ENCODE results near the gene PTPRK.

Gene PTPRK

GRCh38 chr6:128033156-128033555, 487.2 kb downstream of the PTPRK start:
- in situ Hi-C loops (cut with HindIII; ENCODE audit: low sequenced_read_pairs), result no loop called here
- TF ChIP-seq, protein P1, sequence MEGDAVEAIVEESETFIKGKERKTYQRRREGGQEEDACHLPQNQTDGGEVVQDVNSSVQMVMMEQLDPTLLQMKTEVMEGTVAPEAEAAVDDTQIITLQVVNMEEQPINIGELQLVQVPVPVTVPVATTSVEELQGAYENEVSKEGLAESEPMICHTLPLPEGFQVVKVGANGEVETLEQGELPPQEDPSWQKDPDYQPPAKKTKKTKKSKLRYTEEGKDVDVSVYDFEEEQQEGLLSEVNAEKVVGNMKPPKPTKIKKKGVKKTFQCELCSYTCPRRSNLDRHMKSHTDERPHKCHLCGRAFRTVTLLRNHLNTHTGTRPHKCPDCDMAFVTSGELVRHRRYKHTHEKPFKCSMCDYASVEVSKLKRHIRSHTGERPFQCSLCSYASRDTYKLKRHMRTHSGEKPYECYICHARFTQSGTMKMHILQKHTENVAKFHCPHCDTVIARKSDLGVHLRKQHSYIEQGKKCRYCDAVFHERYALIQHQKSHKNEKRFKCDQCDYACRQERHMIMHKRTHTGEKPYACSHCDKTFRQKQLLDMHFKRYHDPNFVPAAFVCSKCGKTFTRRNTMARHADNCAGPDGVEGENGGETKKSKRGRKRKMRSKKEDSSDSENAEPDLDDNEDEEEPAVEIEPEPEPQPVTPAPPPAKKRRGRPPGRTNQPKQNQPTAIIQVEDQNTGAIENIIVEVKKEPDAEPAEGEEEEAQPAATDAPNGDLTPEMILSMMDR (IDR thresholded peaks at IDR 0.05; ENCODE audit: low read depth, low read length), result no peak
- no peak for DNase-seq (ENCODE audit: low read depth, low spot score)
- H3K4me3 ChIP-seq (ENCODE audit: low read depth, low read length), result no peak overlapping the region

GRCh38 chr6:128032042-128032441, 488.4 kb downstream of the PTPRK start:
- no peak overlapping the region for H3K4me3 ChIP-seq (ENCODE audit: low read depth, low read length)
- in situ Hi-C loops (cut with HindIII; ENCODE audit: low sequenced_read_pairs), result no loop called here
- TF ChIP-seq, protein P1 (IDR thresholded peaks at IDR 0.05; ENCODE audit: low read depth, low read length), result no peak
- no peak for DNase-seq (ENCODE audit: low read depth, low spot score)

GRCh38 chr6:128029826-128030225, 490.6 kb downstream of the PTPRK start:
- in situ Hi-C loops (cut with HindIII; ENCODE audit: low sequenced_read_pairs), result no loop called here
- no peak for DNase-seq (ENCODE audit: low read depth, low spot score)
- H3K4me3 ChIP-seq (ENCODE audit: low read depth, low read length), result no peak overlapping the region
- TF ChIP-seq, protein P1 (IDR thresholded peaks at IDR 0.05; ENCODE audit: low read depth, low read length), result no peak

DNA sequence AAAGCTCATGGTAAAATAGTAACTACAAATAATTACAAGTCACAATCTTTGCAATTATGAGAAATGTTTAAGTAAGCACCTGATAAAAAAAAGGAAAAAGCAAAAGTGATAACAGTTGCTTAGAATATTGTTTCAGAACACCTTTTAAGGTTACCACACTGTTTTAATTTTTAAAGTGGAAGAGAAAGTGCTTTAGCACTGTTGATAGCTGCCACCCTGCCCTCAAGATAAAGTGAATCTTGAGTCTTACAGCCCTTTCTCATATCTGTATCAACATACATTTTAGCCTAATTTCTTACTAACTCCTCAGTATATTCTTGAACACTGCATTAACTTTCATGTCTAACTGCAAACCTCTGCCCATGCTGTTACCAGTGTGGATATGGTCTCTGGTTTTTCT, 492.2 kb downstream of the PTPRK start:
- TF ChIP-seq, protein P1 (IDR thresholded peaks at IDR 0.05; ENCODE audit: low read depth, low read length), result no peak
- in situ Hi-C loops (cut with HindIII; ENCODE audit: low sequenced_read_pairs), result no loop called here

DNA sequence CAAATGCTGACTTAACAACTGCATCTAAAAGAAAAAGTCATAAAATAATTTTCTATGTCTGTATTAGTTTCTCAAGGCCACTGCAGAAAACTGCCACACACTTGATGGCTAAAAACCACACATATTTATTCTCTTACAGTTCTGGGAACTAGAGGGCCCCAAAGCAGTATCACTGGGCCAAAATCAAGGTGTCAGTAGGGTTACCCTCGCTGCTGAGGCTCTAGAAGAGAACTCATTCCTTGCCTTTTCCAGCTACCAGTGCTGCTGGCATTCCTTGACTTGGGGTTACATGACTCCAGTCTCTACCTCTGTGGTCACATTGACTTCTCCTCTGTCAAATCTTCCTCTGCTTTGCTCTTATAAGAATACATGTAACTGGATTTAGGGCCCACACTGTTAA, 494.9 kb downstream of the PTPRK start:
- no peak for DNase-seq (ENCODE audit: low read depth, low spot score)
- in situ Hi-C loops (cut with HindIII; ENCODE audit: low sequenced_read_pairs), result no loop called here
- no peak overlapping the region for H3K4me3 ChIP-seq (ENCODE audit: low read depth, low read length)
- TF ChIP-seq, protein P1 (IDR thresholded peaks at IDR 0.05; ENCODE audit: low read depth, low read length), result no peak

More for the DNA sequence above, 492.2 kb downstream of the PTPRK start:
- no peak for DNase-seq (ENCODE audit: low read depth, low spot score)
- no peak overlapping the region for H3K4me3 ChIP-seq (ENCODE audit: low read depth, low read length)

- no peak for DNase-seq (ENCODE audit: low read depth, low spot score)
- in situ Hi-C loops (cut with HindIII; ENCODE audit: low sequenced_read_pairs), result no loop called here
- TF ChIP-seq, protein P1 (IDR thresholded peaks at IDR 0.05; ENCODE audit: low read depth, low read length), result no peak
- H3K4me3 ChIP-seq (ENCODE audit: low read depth, low read length), result no peak overlapping the region
Measured at GRCh38 chr6:128024969-128025368, 495.4 kb downstream of the PTPRK start.

DNA sequence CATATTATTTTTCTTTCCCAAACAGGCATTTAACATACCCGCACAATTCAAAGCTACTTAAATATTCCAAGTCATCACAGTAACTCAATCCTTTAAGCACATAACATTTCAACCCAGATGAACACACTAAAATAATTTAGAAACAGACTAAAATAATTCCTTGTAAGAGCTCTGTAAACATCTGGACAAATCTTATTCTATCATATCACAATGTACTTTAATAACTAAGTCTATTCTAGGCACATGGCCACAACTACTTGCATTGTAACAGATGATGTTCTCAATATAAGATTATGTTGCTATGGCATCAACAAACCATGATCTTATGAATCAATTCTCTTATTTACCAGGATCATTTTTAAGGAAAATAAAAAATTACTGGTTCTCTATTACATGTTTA, 496.4 kb downstream of the PTPRK start:
- in situ Hi-C loops (cut with HindIII; ENCODE audit: low sequenced_read_pairs), result no loop called here
- H3K4me3 ChIP-seq (ENCODE audit: low read depth, low read length), result no peak overlapping the region
- no peak for DNase-seq (ENCODE audit: low read depth, low spot score)
- TF ChIP-seq, protein P1 (IDR thresholded peaks at IDR 0.05; ENCODE audit: low read depth, low read length), result no peak
